ENCODE measurements around the gene CRIP1.

CRIP1 gene

GRCh38 chr14:105486163-105486973, at the start of gene CRIP1:
Gene CRIP1 (plus strand): TSS chr14:105486886. CDS start chr14:105487260, 374 bp downstream.
- DNase-seq (ENCODE audit: low read depth in 1 of 2, low spot score in 1 of 2) = no peak
- in situ Hi-C loops (cut with HindIII; ENCODE audit: low pct_unique_long_range_greater_than_20kb, low sequenced_read_pairs) = no loop called here

GRCh38 chr14:105436891-105437722, 49.6 kb upstream of the CRIP1 start:
- in situ Hi-C loops (cut with HindIII; ENCODE audit: low pct_unique_long_range_greater_than_20kb, low sequenced_read_pairs) = no loop called here
- no peak for DNase-seq (ENCODE audit: low read depth in 1 of 2, low spot score in 1 of 2)
- no peak for TF ChIP-seq JUND (IDR thresholded peaks at IDR 0.05; ENCODE audit: low read depth)

More at GRCh38 chr14:105486163-105486973, at the start of gene CRIP1:
- TF ChIP-seq JUND (IDR thresholded peaks at IDR 0.05; ENCODE audit: low read depth) = no peak

- DNase-seq (ENCODE audit: low read depth in 1 of 2, low spot score in 1 of 2) = no peak
- in situ Hi-C loops (cut with HindIII; ENCODE audit: low pct_unique_long_range_greater_than_20kb, low sequenced_read_pairs) = no loop called here
- no peak for TF ChIP-seq JUND (IDR thresholded peaks at IDR 0.05; ENCODE audit: low read depth)
Observed at GRCh38 chr14:105437723-105438500, 48.8 kb upstream of the CRIP1 start.

- TF ChIP-seq JUND (IDR thresholded peaks at IDR 0.05; ENCODE audit: low read depth) = no peak
- no peak for DNase-seq (ENCODE audit: low read depth in 1 of 2, low spot score in 1 of 2)
- in situ Hi-C loops (cut with HindIII; ENCODE audit: low pct_unique_long_range_greater_than_20kb, low sequenced_read_pairs) = no loop called here
Observed at GRCh38 chr14:105439179-105439578, 47.5 kb upstream of the CRIP1 start.

GRCh38 chr14:105439710-105440553, 46.8 kb upstream of the CRIP1 start:
- in situ Hi-C loops (cut with HindIII; ENCODE audit: low pct_unique_long_range_greater_than_20kb, low sequenced_read_pairs) = no loop called here
- DNase-seq (ENCODE audit: low read depth in 1 of 2, low spot score in 1 of 2) = peak; percentile 61 to 69
- TF ChIP-seq JUND (IDR thresholded peaks at IDR 0.05; ENCODE audit: low read depth) = no peak

- in situ Hi-C loops (cut with HindIII; ENCODE audit: low pct_unique_long_range_greater_than_20kb, low sequenced_read_pairs) = no loop called here
- DNase-seq (ENCODE audit: low read depth in 1 of 2, low spot score in 1 of 2) = no peak
Observed at GRCh38 chr14:105440554-105440900, 46.2 kb upstream of the CRIP1 start.

GRCh38 chr14:105440992-105441391, 45.7 kb upstream of the CRIP1 start:
- in situ Hi-C loops (cut with HindIII; ENCODE audit: low pct_unique_long_range_greater_than_20kb, low sequenced_read_pairs) = no loop called here
- TF ChIP-seq JUND (IDR thresholded peaks at IDR 0.05; ENCODE audit: low read depth) = no peak
- DNase-seq (ENCODE audit: low read depth in 1 of 2, low spot score in 1 of 2) = no peak

More at GRCh38 chr14:105440554-105440900, 46.2 kb upstream of the CRIP1 start:
- no peak for TF ChIP-seq JUND (IDR thresholded peaks at IDR 0.05; ENCODE audit: low read depth)

- TF ChIP-seq JUND (IDR thresholded peaks at IDR 0.05; ENCODE audit: low read depth) = no peak
- no peak for DNase-seq (ENCODE audit: low read depth in 1 of 2, low spot score in 1 of 2)
- in situ Hi-C loops (cut with HindIII; ENCODE audit: low pct_unique_long_range_greater_than_20kb, low sequenced_read_pairs) = no loop called here
Observed at GRCh38 chr14:105442125-105442524, 44.6 kb upstream of the CRIP1 start.

- DNase-seq (ENCODE audit: low read depth in 1 of 2, low spot score in 1 of 2) = no peak
- TF ChIP-seq JUND (IDR thresholded peaks at IDR 0.05; ENCODE audit: low read depth) = no peak
- in situ Hi-C loops (cut with HindIII; ENCODE audit: low pct_unique_long_range_greater_than_20kb, low sequenced_read_pairs) = no loop called here
Observed at GRCh38 chr14:105442834-105443233, 43.9 kb upstream of the CRIP1 start.

GRCh38 chr14:105444859-105445258, 41.8 kb upstream of the CRIP1 start:
- DNase-seq (ENCODE audit: low read depth in 1 of 2, low spot score in 1 of 2) = no peak
- no peak for TF ChIP-seq JUND (IDR thresholded peaks at IDR 0.05; ENCODE audit: low read depth)
- in situ Hi-C loops (cut with HindIII; ENCODE audit: low pct_unique_long_range_greater_than_20kb, low sequenced_read_pairs) = no loop called here

GRCh38 chr14:105445290-105445689, 41.4 kb upstream of the CRIP1 start:
- no peak for TF ChIP-seq JUND (IDR thresholded peaks at IDR 0.05; ENCODE audit: low read depth)
- in situ Hi-C loops (cut with HindIII; ENCODE audit: low pct_unique_long_range_greater_than_20kb, low sequenced_read_pairs) = no loop called here
- DNase-seq (ENCODE audit: low read depth in 1 of 2, low spot score in 1 of 2) = no peak

Measured in T47D (cell line).